Measurements from ENCODE around the gene PLSCR4.

Gene PLSCR4

DNA sequence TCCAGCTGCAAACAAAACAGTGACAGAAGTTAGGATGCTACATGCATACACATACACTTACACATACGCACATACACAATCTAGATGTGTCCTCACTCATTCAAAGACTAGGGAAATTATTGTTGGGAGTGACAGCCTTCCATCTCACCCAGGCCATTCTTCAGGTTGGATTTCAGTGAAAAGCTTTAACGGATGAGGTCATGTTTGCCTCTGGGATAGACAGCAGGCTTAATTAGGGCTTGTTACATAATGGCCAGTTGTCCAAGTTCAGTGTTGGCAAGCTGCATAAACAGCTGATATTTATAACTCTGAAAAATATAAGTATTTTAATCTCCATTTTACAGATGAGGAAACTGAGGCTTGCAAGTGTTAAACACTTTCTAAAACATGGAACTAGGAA is 54.1 kb downstream of the PLSCR4 start:
- FAIRE-seq = no peak

DNA sequence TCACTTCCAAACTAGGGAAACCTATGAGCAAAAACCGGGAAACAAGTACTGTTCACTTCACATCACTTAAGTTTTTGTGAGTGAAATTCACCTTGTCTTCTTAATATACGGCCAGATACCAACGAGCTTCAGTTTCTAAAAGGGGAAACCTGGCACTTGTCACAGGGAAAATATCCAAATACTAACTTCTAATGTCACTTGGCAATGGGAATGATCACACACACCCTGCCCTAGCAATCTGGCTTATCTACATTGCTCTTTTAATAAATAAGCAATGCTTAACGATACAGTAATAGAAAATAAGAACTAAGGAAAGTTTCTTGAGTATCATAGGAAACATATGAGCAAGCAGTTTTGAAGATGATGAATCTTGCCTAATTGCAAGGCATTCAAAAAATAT is 55.3 kb downstream of the PLSCR4 start:
- DNase-seq (ENCODE audit: insufficient read length, low spot score) = no peak
- no peak for FAIRE-seq

More for the DNA sequence above, 54.1 kb downstream of the PLSCR4 start:
- DNase-seq (ENCODE audit: insufficient read length, low spot score) = no peak

DNA sequence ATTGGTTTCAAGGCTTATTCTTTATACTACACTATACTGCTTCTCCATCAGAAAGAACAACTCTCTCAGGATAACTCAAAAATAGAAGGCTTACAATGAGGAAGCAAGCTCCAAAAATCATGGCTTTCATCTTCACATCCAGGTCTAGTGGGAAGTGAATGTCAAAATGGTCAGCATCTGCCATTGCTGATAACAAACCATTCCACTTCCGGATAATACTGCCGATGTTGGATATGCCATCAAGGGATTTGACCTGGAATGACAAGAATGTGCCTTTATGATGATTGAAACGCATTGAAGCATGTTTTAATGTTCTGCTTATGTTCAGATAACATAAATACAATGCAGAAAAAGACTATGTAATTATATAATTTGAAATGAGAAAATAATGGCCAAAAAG is 55.9 kb downstream of the PLSCR4 start:
- FAIRE-seq = no peak
- DNase-seq (ENCODE audit: insufficient read length, low spot score) = no peak

DNA sequence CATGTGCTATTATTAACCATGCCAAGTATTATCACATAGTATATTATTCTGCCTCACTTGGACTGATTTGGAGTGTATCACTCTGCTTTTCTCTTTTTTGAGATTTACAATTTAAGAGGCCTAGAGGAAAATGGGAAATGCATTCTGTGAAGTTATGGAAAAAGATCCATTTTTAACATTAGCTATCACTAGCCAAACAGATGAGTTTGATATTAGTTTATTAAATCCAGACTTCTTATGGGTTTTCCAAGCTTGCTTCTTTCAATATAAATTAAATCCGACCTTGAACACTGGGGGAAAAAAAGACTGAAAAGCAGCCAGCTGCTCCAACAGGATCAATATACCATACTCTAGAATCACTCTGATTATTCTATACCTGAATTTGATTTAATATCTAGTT is 59.9 kb downstream of the PLSCR4 start:
- FAIRE-seq (no peak), DNase-seq (ENCODE audit: insufficient read length, low spot score) (no peak)

GRCh38 chr3:146189519-146190173 is 61.3 kb downstream of the PLSCR4 start:
- DNase-seq (ENCODE audit: insufficient read length, low spot score) (peak; percentile 20), FAIRE-seq (peak; percentile 52)

DNA sequence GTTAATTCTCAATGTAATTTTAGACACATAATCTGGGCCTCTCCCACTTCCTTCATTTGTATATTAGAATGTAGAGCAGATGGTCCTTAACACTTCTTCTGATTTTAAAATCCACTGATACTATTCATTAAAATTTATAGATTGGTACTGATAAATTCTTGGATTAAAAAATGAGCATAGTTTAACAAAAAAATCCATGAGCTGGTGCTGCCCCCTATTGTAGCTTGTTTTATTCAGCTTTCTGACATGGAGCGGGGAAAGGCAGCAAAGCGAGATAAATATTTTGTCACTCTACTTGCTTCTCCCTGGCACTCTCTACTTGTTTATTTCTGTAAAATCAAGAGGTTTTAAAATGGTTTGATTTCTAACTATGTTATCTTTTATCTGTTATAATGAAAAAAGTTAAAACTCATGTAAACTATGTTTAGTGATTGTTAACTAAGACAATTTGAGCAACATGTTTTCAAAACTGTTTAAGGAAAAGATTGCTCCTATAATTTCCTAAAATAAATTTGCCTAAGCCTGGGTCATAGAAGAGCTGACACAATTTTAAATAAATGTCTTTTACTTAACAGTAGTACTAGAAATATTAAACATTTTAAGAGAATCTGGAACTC is 63.5 kb downstream of the PLSCR4 start:
- DNase-seq (ENCODE audit: insufficient read length, low spot score) (no peak), FAIRE-seq (no peak)

GRCh38 chr3:146184241-146185015 is 66.5 kb downstream of the PLSCR4 start:
- FAIRE-seq = no peak

GRCh38 chr3:146181216-146181615 is 69.7 kb downstream of the PLSCR4 start:
- FAIRE-seq = no peak
- no peak for DNase-seq (ENCODE audit: insufficient read length, low spot score)

More at GRCh38 chr3:146184241-146185015, 66.5 kb downstream of the PLSCR4 start:
- no peak for DNase-seq (ENCODE audit: insufficient read length, low spot score)

DNA sequence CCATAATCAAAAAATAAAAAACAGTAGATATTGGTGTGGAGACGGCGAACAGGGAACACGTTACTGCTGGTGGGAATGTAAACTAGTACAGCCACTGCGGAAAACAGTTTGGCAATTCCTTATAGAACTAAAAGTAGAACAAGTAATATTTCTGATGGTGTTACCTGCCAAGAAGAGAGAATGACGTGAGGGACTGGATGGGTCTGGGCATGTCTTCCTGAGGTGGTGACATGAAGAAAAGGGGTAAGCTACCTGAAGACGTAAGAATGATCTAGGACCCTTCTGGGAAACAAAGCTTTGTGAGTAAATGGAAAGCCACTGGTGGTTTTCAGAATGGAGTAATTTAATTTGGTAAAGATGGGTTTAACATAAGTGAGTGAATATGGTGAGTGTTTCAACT is 70.5 kb downstream of the PLSCR4 start:
- no peak for FAIRE-seq

GRCh38 chr3:146178006-146178689 is 72.8 kb downstream of the PLSCR4 start:
- no peak for FAIRE-seq
- no peak for DNase-seq (ENCODE audit: insufficient read length, low spot score)

More for the DNA sequence above, 70.5 kb downstream of the PLSCR4 start:
- no peak for DNase-seq (ENCODE audit: insufficient read length, low spot score)

DNA sequence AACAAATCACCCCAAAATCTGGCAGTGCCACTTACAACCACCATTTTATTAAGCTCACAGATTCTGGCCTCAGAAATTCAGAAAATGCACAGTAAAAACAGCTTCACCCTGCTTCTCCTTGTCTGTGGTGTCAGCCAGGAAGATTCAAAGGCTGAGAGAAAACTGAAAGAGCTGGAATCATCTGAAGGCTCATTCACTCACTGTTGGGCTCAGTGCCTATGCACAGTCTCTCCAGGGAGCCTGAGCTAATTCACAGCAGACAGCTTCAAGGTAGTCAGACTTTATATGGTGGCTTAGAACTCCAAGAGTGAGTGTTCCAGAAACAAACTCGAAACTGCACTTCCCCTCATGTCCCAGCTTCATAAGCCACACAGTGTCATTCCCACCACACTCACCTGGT is 73.4 kb downstream of the PLSCR4 start:
- FAIRE-seq = no peak
- DNase-seq (ENCODE audit: insufficient read length, low spot score) = no peak

- no peak for FAIRE-seq
- DNase-seq (ENCODE audit: insufficient read length, low spot score) = no peak
Observed at GRCh38 chr3:146177072-146177471, 73.8 kb downstream of the PLSCR4 start.

- DNase-seq (ENCODE audit: insufficient read length, low spot score) (no peak), FAIRE-seq (no peak)
Observed at GRCh38 chr3:146172586-146172985, 78.3 kb downstream of the PLSCR4 start.

DNA sequence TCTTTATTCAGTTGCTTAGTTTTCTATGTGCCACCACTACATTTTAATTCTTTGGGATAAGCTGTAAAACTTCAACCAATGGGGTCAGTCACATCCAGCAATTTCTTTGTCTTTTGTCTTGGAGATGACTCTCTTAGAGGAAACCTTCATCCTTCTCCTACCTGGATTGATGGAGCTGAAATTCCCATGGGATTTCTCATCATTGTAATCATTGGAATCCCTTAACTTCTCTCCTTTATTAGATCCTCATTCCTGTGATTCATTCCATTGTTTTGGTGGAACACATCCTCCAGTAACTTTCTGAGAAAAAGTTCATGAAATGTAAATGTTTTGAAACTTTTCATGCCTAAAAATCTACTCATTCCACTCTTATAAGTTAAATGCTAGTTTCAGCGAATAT is 80.3 kb downstream of the PLSCR4 start:
- FAIRE-seq (no peak), DNase-seq (ENCODE audit: insufficient read length, low spot score) (no peak)

DNA sequence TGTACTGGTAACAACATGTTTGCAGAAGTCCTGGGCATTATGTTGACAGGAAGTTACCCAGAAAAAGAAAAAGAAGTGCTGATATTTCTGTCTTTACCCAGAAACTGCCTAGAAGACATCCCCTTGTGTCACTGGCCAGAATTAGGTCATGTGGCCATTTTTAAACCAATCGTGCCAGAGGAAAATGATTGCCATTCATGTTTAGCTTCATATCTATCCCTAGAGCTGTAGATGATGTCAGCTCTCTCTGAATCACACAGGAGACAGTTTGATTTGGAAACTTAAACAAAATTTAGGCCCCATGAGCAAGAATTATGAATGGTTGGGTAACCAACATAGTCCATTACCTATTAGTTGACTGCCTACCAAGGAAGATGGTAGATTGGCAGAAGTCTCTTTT is 81.0 kb downstream of the PLSCR4 start:
- DNase-seq (ENCODE audit: insufficient read length, low spot score) (no peak), FAIRE-seq (no peak)

DNA sequence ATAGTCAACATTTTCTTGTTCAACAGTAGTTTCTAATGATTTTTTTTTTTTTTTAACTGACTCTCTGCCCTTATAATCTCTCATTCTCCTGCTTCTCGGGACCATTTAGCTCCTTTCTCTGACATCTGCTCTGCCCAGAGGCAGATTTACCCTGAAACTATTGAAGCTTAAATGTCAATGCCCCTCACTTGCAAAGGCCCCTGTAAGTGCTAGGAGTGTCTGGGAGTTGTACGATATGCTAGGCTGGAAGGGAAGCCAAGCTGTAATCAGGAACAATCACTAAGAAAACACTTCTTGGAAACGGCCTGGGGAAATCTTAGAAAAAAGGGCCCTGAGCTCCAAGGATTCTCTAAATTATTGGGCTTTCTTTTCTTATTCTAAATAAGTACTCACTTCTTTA is 84.1 kb downstream of the PLSCR4 start:
- DNase-seq (ENCODE audit: insufficient read length, low spot score) = no peak

DNA sequence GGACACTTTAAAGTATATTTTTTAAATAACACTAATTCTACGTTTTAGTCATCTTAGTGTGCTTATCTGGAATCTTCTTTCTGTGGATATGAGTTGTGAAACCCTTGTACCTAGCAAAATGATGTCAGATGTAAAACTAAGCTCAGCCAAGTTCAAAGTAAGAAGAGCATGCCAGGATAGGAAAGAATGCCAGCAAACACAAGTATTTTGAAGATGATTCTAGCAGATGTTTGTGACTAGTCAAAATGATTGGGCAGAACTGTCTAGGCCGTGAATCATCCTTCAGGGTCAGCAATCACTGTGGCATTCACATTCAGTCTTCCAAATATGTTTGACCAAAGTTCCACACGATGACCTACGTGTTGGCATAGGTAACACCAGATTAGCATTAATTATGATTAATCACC is 84.5 kb downstream of the PLSCR4 start:
- DNase-seq (ENCODE audit: insufficient read length, low spot score) = no peak
- FAIRE-seq = no peak

More for the DNA sequence above, 84.1 kb downstream of the PLSCR4 start:
- no peak for FAIRE-seq

GRCh38 chr3:146165877-146166276 is 85.0 kb downstream of the PLSCR4 start:
- no peak for DNase-seq (ENCODE audit: insufficient read length, low spot score)
- FAIRE-seq = no peak

GRCh38 chr3:146164971-146165769 is 85.7 kb downstream of the PLSCR4 start:
- no peak for FAIRE-seq

DNA sequence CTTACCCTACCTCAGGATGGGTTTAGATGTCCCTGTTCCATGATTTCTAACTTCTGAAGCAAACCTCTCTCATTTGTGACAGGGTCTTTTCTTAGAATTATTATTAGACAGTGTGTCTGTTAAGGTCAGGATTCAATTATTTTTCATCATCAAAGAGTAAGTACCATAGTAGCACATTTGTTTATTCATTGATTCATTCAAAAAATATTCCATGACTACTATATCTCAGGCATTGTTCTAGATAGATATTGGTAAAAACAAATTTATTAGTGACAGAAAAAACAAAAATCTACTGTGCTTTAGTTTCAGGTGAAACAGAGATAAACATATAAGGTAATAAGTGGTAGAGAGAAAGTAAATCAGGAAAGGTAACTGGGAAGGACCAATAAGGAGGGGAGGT is 86.4 kb downstream of the PLSCR4 start:
- no peak for FAIRE-seq

More at GRCh38 chr3:146164971-146165769, 85.7 kb downstream of the PLSCR4 start:
- DNase-seq (ENCODE audit: insufficient read length, low spot score) = no peak

More for the DNA sequence above, 86.4 kb downstream of the PLSCR4 start:
- no peak for DNase-seq (ENCODE audit: insufficient read length, low spot score)

Data from GM19239 (cell line).